ENCODE data around the gene CHRM5. TPM values are rescaled to one million over a fixed set of nuclear protein-coding genes. Genes with fewer than 3 reads are reported as not detected.
A peak's percentile ranks its signal among the peaks of the same experiment; 100 is the strongest.

CHRM5 gene
- total and polyA plus RNA-seq, 9 of the 15 experiments (the other 6 are each of a cell fraction or from before 2014, with no cell fraction given), result not detected

GRCh38 chr15:34038023-34038870 is 70.0 kb downstream of the CHRM5 start:
- Histone ChIP-seq H3K79me2 (ENCODE audit: control insufficient read depth, insufficient read depth, low read length) (no peaks in the 10 kb centered on the region), H4K20me1 (replicated peaks; ENCODE audit: control insufficient read depth, insufficient read depth, low read length) (no peaks in the 10 kb centered on the region), H2AFZ (ENCODE audit: low read depth, low read length) (peak overlapping the region; percentile 100), H3K9me1 (ENCODE audit: control insufficient read depth, insufficient read depth, low read length) (no peaks in the 10 kb centered on the region), H3K9ac (ENCODE audit: insufficient read depth in 1 of 2, low read depth in 2 of 2, low read length in 2 of 2) (peak overlapping the region; percentile 71 to 94), H3K9me3 (replicated peaks; ENCODE audit: control insufficient read depth, insufficient read depth, low read depth, low read length) (no peaks in the 10 kb centered on the region), H3K27me3 (ENCODE audit: control insufficient read depth in 2 of 2, insufficient read depth in 2 of 2, low read length in 2 of 2) (peaks cover 14 to 15% of the 10 kb centered on the region in 2 experiments; a peak in 4 of 5 replicates), H3K4me2 (ENCODE audit: insufficient read depth, low read length) (peak overlapping the region; percentile 91), H3K36me3 (ENCODE audit: control insufficient read depth, insufficient read depth, low read length) (no peaks in the 10 kb centered on the region), H3K4me3 (peak overlapping the region; percentile 63), H3K4me1 (replicated peaks in 1 of 2; ENCODE audit: control insufficient read depth in 2 of 2, insufficient read depth in 2 of 2, low read length in 2 of 2) (peaks cover 3 to 12% of the 10 kb centered on the region in 2 experiments; a peak in 4 of 5 replicates), H3K27ac (ENCODE audit: extremely low read depth, low read depth, low read length) (peak overlapping the region; percentile 46; the same call in 2 of the 3 replicates)
- BruUV-seq (replicated peaks), result no TSS peak
- ChIA-PET CTCF (ENCODE audit: low intra/inter-chr PET ratio) (no interaction called here), POLR2A (interaction anchor here (0.6 kb wide), 1 partner anchor 58 kb away, joined by 3 read pairs; no protein-coding TSS in a partner anchor)
- ATAC-seq (peak; percentile 79), FAIRE-seq (peak; percentile 67), DNase-seq (ENCODE audit: extremely low read depth in 1 of 4, low spot score in 3 of 4) (peak; percentile 68 to 76 (median 72))
- in situ Hi-C loops (cut with MboI) (no loop called here), intact Hi-C loops (cut with micrococcal nuclease) (no loop called here)
- 1% methylated on average over 39 of the region's 70 CpGs for WGBS (ENCODE audit: insufficient coverage, low coverage, missing lambda C conversion rate)
- TF ChIP-seq L3MBTL2 (IDR thresholded peaks at IDR 0.05) (peak; percentile 92), SMAD4 (CRISPR knock-in tag; conservative IDR thresholded peaks at IDR 0.05) (peak; percentile 87), CXXC5 (CRISPR knock-in tag; IDR thresholded peaks at IDR 0.05) (peak; percentile 84), KDM2B (CRISPR knock-in tag; IDR thresholded peaks at IDR 0.05) (peak; percentile 28; the same call in 1 of the 2 replicates), ZNF41 (CRISPR knock-in tag; conservative IDR thresholded peaks at IDR 0.05) (no peak), RBM39 (optimal IDR thresholded peaks at IDR 0.05; ENCODE audit: low read depth, low read length) (no peak), TEAD1 (CRISPR knock-in tag; IDR thresholded peaks at IDR 0.05) (peak in 1 of 2 experiments; percentile 80; a peak in 1 of 4 replicates), ZNF431 (CRISPR knock-in tag; IDR thresholded peaks at IDR 0.05) (peak; percentile 72; the same call in 1 of the 2 replicates), E2F6 (IDR thresholded peaks at IDR 0.05; ENCODE audit: borderline replicate concordance in 1 of 2, extremely low read depth in 1 of 2, insufficient read depth in 1 of 2, insufficient read length in 1 of 2, low read depth in 1 of 2, low read length in 1 of 2, poor library complexity in 1 of 2, severe bottlenecking in 1 of 2) (peak; percentile 89 to 96), ETV1 (tag; conservative IDR thresholded peaks at IDR 0.05; ENCODE audit: low read depth) (0 out of 2 replicates have a peak, but pooled peaks have one; percentile 15), ZBED1 (IDR thresholded peaks at IDR 0.05) (no peak), ZNF23 (CRISPR knock-in tag; IDR thresholded peaks at IDR 0.05) (no peak)
- TF ChIP-seq, protein P1, sequence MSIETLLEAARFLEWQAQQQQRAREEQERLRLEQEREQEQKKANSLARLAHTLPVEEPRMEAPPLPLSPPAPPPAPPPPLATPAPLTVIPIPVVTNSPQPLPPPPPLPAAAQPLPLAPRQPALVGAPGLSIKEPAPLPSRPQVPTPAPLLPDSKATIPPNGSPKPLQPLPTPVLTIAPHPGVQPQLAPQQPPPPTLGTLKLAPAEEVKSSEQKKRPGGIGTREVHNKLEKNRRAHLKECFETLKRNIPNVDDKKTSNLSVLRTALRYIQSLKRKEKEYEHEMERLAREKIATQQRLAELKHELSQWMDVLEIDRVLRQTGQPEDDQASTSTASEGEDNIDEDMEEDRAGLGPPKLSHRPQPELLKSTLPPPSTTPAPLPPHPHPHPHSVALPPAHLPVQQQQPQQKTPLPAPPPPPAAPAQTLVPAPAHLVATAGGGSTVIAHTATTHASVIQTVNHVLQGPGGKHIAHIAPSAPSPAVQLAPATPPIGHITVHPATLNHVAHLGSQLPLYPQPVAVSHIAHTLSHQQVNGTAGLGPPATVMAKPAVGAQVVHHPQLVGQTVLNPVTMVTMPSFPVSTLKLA (conservative IDR thresholded peaks at IDR 0.05), result 0 out of 4 replicates have a peak, but pooled peaks of 1 of the 2 experiments have one; percentile 20
- TF ChIP-seq, protein P2, sequence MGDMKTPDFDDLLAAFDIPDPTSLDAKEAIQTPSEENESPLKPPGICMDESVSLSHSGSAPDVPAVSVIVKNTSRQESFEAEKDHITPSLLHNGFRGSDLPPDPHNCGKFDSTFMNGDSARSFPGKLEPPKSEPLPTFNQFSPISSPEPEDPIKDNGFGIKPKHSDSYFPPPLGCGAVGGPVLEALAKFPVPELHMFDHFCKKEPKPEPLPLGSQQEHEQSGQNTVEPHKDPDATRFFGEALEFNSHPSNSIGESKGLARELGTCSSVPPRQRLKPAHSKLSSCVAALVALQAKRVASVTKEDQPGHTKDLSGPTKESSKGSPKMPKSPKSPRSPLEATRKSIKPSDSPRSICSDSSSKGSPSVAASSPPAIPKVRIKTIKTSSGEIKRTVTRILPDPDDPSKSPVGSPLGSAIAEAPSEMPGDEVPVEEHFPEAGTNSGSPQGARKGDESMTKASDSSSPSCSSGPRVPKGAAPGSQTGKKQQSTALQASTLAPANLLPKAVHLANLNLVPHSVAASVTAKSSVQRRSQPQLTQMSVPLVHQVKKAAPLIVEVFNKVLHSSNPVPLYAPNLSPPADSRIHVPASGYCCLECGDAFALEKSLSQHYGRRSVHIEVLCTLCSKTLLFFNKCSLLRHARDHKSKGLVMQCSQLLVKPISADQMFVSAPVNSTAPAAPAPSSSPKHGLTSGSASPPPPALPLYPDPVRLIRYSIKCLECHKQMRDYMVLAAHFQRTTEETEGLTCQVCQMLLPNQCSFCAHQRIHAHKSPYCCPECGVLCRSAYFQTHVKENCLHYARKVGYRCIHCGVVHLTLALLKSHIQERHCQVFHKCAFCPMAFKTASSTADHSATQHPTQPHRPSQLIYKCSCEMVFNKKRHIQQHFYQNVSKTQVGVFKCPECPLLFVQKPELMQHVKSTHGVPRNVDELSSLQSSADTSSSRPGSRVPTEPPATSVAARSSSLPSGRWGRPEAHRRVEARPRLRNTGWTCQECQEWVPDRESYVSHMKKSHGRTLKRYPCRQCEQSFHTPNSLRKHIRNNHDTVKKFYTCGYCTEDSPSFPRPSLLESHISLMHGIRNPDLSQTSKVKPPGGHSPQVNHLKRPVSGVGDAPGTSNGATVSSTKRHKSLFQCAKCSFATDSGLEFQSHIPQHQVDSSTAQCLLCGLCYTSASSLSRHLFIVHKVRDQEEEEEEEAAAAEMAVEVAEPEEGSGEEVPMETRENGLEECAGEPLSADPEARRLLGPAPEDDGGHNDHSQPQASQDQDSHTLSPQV (IDR thresholded peaks at IDR 0.05), result 0 out of 2 replicates have a peak, but pooled peaks have one; percentile 35

Measured in K562 (cell line).